AG04450 (cell line): ENCODE results near the gene LMF2. TPM values are rescaled to one million over a fixed set of nuclear protein-coding genes. Genes with fewer than 3 reads are reported as not detected.

Experiments
- CTCF ChIA-PET: fragments of 300-600, 350-600 bp; formaldehyde crosslinking; extraction: SDS; loops from one replicate; lab custom pipeline; 2022; ENCODE audit warnings: antibody characterized with exemption, inconsistent platforms; lab: Charles Lee
- POLR2A ChIA-PET: fragments of 350-600 bp; formaldehyde crosslinking; extraction: SDS; loops from one replicate; lab custom pipeline; 2021; ENCODE audit warnings: antibody characterized with exemption, inconsistent platforms; lab: Yijun Ruan, JAX
- DNase-seq: peaks from one replicate; pipeline ENCODE4 v3.0.0-alpha.2; 2011; ENCODE audit warnings: low read depth, low spot score
- H3K27ac ChIP-seq: one replicate; pipeline ENCODE4 v1.5.1; 2012; ENCODE audit warnings: low read depth, low read length, control low read depth
- H3K27me3 ChIP-seq: one replicate; pipeline ENCODE4 v1.6.0; 2012; ENCODE audit warnings: low read length; ENCODE audit not compliant: control insufficient read depth, insufficient read depth
- H3K4me3 ChIP-seq: 2 replicates; pipeline ENCODE4 v1.5.1; 2011; ENCODE audit warnings: mild to moderate bottlenecking, low read depth, low read length, control low read depth
- H3K9me3 ChIP-seq: 2 replicates; pipeline ENCODE4 v1.5.1; 2012; ENCODE audit warnings: low read length; ENCODE audit not compliant: control insufficient read depth, insufficient read depth
- CTCF ChIP-seq: IDR thresholded peaks from 2 replicates; pipeline ENCODE4 v1.5.1; 2011; ENCODE audit warnings: low read depth, low read length, control low read depth, inconsistent platforms
- polyA plus RNA-seq: library from polyadenylated mRNA; depleted of rRNA; stranded (reverse); fragments of >200 nt; gene quantifications from 2 replicates; pipeline ENCODE4 v1.2.3, GENCODE V29; 2011

LMF2 gene
- polyA plus RNA-seq, 1 experiment = 25.7 TPM

GRCh38 chr22:50459016-50459415, 48.5 kb downstream of the LMF2 start:
- H3K4me3 ChIP-seq = no peak overlapping the region
- DNase-seq = no peak
- H3K9me3 ChIP-seq = no peaks in the 10 kb centered on the region; the same call in 1 of the 2 replicates
- ChIA-PET POLR2A (no interaction called here), CTCF (no interaction called here)
- H3K27me3 ChIP-seq = no peaks in the 10 kb centered on the region
- no peak for TF ChIP-seq CTCF
- H3K27ac ChIP-seq = no peak overlapping the region

GRCh38 chr22:50456466-50457234, 50.9 kb downstream of the LMF2 start:
- ChIA-PET POLR2A (no interaction called here), CTCF (no interaction called here)
- no peak overlapping the region for H3K27ac ChIP-seq
- no peaks in the 10 kb centered on the region for H3K27me3 ChIP-seq
- H3K9me3 ChIP-seq = no peaks in the 10 kb centered on the region; the same call in 1 of the 2 replicates
- TF ChIP-seq CTCF = peak; percentile 25
- H3K4me3 ChIP-seq = no peak overlapping the region
- no peak for DNase-seq

GRCh38 chr22:50456026-50456425, 51.5 kb downstream of the LMF2 start:
- no peaks in the 10 kb centered on the region for H3K27me3 ChIP-seq
- ChIA-PET POLR2A (no interaction called here), CTCF (no interaction called here)
- no peak for DNase-seq
- no peak for TF ChIP-seq CTCF
- H3K27ac ChIP-seq = no peak overlapping the region
- H3K4me3 ChIP-seq = no peak overlapping the region
- no peaks in the 10 kb centered on the region; the same call in 1 of the 2 replicates for H3K9me3 ChIP-seq

- POLR2A ChIA-PET = no interaction called here
- CTCF ChIA-PET = no interaction called here
- Histone ChIP-seq H3K27me3 (no peaks in the 10 kb centered on the region), H3K9me3 (no peaks in the 10 kb centered on the region; the same call in 1 of the 2 replicates), H3K27ac (no peak overlapping the region), H3K4me3 (no peak overlapping the region)
- DNase-seq = no peak
- TF ChIP-seq CTCF = no peak
Measured at GRCh38 chr22:50455201-50455600, 52.3 kb downstream of the LMF2 start.

GRCh38 chr22:50454556-50455075, 52.9 kb downstream of the LMF2 start:
- H3K27me3 ChIP-seq = no peaks in the 10 kb centered on the region
- ChIA-PET POLR2A (no interaction called here), CTCF (interaction anchor here (0.6 kb wide), 1 partner anchor 41 kb away, joined by 4 read pairs; no protein-coding TSS in a partner anchor)
- no peak overlapping the region for H3K27ac ChIP-seq
- H3K9me3 ChIP-seq = no peaks in the 10 kb centered on the region; the same call in 1 of the 2 replicates
- no peak for DNase-seq
- no peak overlapping the region for H3K4me3 ChIP-seq
- no peak for TF ChIP-seq CTCF
